Esophagus squamous epithelium (tissue), 5 donors: ENCODE measurements around the gene BLTP3A. TPM values are rescaled to one million over a fixed set of nuclear protein-coding genes. Genes with fewer than 3 reads are reported as not detected.
"Not testable (repeated sequence)": the region's sequence is repeated elsewhere in the genome, so short reads cannot be mapped to it uniquely, and the experiment has no call there.

Experiments
- DNase-seq: peaks from one replicate; lab custom pipeline; 2025; lab: John Stamatoyannopoulos, UW
- H3K27ac ChIP-seq, 4 donors: fragments of 200-600 bp; sonication (generic); one replicate each; pipeline ENCODE4 v1.5.1; 2016 to 2019; ENCODE audit warnings: mild to moderate bottlenecking in 1 of 4
- H3K27me3 ChIP-seq, 4 donors: fragments of 200-600 bp; sonication (generic); 1 replicate in 3 of 4; 2 replicates in 1 of 4; pipeline versions ENCODE4 v1.5.1 to v1.6.0; 2017 to 2021; ENCODE audit warnings: antibody characterized with exemption in 1 of 4
- H3K36me3 ChIP-seq, 3 donors: fragments of 200-600 bp; sonication (generic); one replicate each; pipeline ENCODE4 v1.5.1; 2016 to 2019
- H3K4me1 ChIP-seq, 3 donors: fragments of 200-600 bp; sonication (generic); one replicate each; pipeline ENCODE4 v1.5.1; 2017 to 2019
- H3K4me3 ChIP-seq, 4 donors: fragments of 200-600 bp; sonication (generic); 1 replicate in 3 of 4; 2 replicates in 1 of 4; pipeline ENCODE4 v1.5.1; 2016 to 2019; ENCODE audit warnings: mild to moderate bottlenecking in 2 of 4, moderate library complexity in 1 of 4
- H3K9me3 ChIP-seq, 3 donors: fragments of 200-600 bp; sonication (generic); one replicate each; pipeline ENCODE4 v1.5.1; 2016 to 2019
- POLR2A ChIP-seq, 4 donors: fragments of 450-650 bp; IDR thresholded peaks; one replicate each; pipeline ENCODE4 v1.6.1; 2017; ENCODE audit warnings: antibody characterized with exemption in 4 of 4, mild to moderate bottlenecking in 4 of 4, moderate library complexity in 3 of 4
- WGBS, 2 donors: methylation state at CpG; one replicate each; pipeline ENCODE4 v1.1.5; 2018; 5-methylcytosine and 5-hydroxymethylcytosine counted together
- intact Hi-C: fragments of 100-400 bp; cut with DNase I; formaldehyde crosslinking; loops from one replicate; pipeline ENCODE4 v1.15.0; 2022
- total RNA-seq, 4 donors: library from RNA; depleted of rRNA; stranded (reverse); fragments of >200 nt; gene quantifications; one replicate each; pipeline ENCODE4 v1.1.0, GENCODE V29; 2016
- TF ChIP-seq, protein P1 (sequence below), 6 experiments: fragments of 450-650 bp in 4 of 6; fragments of 200-600 bp in 2 of 6; sonication (generic) in 2 of 6; IDR thresholded peaks; one replicate each; pipeline ENCODE4 v1.5.1; 2016 to 2019; ENCODE audit warnings: antibody characterized with exemption in 6 of 6, mild to moderate bottlenecking in 4 of 6, moderate library complexity in 4 of 6
- donor health status: DM: yes; HTN: yes; CAD: no.

BLTP3A gene
- total RNA-seq, 4 donors from 2014 or later, result 7.0 to 8.2 (median 7.5) TPM

DNA sequence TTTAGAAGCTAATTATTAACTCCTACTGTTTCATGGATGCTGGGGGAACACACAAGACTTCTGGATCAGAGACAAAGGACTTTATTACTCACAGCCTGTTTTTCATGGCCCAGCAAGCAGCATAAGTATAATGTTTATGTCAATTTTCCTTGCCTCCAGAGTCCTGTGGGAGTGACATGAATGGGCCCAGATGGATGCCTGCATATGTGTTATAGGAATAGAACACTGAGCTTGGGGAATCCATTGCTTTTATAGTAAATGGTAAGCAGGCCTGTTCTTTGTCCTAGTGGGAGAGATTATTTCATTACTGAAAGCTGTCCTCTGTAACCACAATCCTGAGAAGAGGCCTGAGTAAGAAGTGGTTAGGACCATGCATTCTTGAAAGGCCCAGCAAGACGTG, 25.6 kb downstream of the BLTP3A start:
- H3K27ac ChIP-seq, result no peak overlapping the region
- DNase-seq, result no peak
- peaks cover 0 to 10% (median 5%) of the 10 kb centered on the region in 3 donors for H3K36me3 ChIP-seq
- intact Hi-C loops, result no loop called here
- no peaks in the 10 kb centered on the region for H3K9me3 ChIP-seq
- 64 to 67% methylated on average over 1 of the region's 1 CpG for WGBS, 2 donors
- TF ChIP-seq, protein P1, sequence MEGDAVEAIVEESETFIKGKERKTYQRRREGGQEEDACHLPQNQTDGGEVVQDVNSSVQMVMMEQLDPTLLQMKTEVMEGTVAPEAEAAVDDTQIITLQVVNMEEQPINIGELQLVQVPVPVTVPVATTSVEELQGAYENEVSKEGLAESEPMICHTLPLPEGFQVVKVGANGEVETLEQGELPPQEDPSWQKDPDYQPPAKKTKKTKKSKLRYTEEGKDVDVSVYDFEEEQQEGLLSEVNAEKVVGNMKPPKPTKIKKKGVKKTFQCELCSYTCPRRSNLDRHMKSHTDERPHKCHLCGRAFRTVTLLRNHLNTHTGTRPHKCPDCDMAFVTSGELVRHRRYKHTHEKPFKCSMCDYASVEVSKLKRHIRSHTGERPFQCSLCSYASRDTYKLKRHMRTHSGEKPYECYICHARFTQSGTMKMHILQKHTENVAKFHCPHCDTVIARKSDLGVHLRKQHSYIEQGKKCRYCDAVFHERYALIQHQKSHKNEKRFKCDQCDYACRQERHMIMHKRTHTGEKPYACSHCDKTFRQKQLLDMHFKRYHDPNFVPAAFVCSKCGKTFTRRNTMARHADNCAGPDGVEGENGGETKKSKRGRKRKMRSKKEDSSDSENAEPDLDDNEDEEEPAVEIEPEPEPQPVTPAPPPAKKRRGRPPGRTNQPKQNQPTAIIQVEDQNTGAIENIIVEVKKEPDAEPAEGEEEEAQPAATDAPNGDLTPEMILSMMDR (IDR thresholded peaks at IDR 0.05), result no peak
- TF ChIP-seq POLR2A (IDR thresholded peaks at IDR 0.05), result no peak
- H3K4me1 ChIP-seq, result no peaks in the 10 kb centered on the region
- H3K27me3 ChIP-seq, result no peaks in the 10 kb centered on the region
- no peak overlapping the region for H3K4me3 ChIP-seq

DNA sequence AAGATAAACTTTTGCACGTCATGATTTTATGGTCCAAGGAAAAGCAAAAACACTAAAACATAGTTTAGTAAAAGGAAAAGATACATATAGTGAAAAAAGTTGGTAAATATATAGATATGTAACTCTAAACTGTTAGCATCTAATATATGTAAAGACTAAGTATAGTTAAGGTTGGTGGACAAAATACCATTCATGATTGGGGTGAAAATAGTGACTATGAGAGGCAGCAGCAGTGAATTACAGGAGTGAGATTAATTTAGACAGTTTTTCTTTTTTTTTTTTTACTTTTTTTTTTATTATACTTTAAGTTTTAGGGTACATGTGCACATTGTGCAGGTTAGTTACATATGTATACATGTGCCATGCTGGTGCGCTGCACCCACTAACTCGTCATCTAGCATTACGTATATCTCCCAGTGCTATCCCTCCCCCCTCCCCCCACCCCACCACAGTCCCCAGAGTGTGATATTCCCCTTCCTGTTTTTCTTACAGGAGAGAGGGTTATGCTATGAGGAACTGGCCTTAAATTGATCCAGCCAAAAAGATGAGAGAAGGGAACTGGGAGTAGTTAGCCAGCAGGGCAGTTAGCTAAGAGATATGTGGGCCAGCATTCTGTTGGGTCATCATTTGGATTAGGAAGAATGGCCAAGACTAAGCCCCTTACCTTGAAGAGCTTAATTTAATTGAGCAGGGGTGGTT, 27.1 kb downstream of the BLTP3A start:
- H3K4me1 ChIP-seq, intact Hi-C loops, H3K27ac ChIP-seq, DNase-seq, H3K27me3 ChIP-seq, H3K9me3 ChIP-seq, H3K4me3 ChIP-seq: not testable (repeated sequence)
- peaks cover 0 to 26% (median 10%) of the 10 kb centered on the region in 3 donors for H3K36me3 ChIP-seq
- WGBS, 2 donors, result 62 to 67% methylated on average over 4 of the region's 4 CpGs

DNA sequence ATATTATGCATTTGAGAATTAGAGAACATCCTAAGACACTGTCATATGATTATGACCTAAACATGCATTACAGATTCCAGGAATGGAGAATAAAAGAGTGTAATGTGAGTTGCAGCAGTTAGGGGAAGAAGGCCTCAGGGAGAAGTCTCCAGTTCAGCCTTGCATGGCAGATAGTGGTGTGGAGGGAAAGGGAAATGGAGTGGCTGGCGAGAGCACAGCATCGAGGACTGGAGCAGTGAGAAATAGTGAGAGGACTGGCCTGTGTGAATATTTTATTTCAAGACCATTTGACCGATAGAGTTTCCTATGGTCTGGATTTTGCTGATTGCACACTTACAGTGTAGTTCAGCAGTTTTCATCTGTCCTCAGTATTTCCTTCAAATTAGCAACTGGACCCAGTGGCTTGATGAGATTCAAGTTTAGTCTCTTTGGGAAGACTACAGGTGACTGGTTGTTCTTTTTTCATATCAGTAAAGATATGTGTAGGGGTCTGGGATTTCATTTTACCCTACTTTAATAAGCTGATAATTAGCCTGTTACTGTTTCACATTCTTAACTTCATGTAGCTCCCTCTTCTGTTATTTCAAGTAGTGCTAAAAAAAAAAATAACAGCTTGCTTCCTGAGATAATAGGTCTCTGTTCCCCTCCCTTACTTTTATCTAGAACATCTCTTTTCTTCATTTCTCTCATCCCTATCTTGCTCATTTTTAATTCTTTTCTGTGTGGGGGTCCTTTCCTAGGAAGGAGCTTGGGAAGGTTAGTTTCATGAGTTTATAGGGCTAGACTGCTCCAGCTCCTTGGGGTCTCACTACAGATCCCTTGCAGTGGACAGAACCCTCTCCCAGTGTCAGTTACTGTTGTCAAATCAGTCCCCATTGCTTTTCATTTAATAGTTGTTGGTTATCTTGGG, 27.9 kb downstream of the BLTP3A start:
- Histone ChIP-seq H3K4me3 (no peak overlapping the region), H3K4me1 (no peaks in the 10 kb centered on the region), H3K9me3 (no peaks in the 10 kb centered on the region), H3K27ac (no peak overlapping the region), H3K36me3 (peaks cover 0 to 34% (median 10%) of the 10 kb centered on the region in 3 donors), H3K27me3 (no peaks in the 10 kb centered on the region)
- DNase-seq, result no peak
- 75 to 78% methylated on average over 3 of the region's 3 CpGs for WGBS, 2 donors
- no peak for TF ChIP-seq POLR2A (IDR thresholded peaks at IDR 0.05)
- TF ChIP-seq, protein P1 (IDR thresholded peaks at IDR 0.05), result no peak
- intact Hi-C loops, result no loop called here

DNA sequence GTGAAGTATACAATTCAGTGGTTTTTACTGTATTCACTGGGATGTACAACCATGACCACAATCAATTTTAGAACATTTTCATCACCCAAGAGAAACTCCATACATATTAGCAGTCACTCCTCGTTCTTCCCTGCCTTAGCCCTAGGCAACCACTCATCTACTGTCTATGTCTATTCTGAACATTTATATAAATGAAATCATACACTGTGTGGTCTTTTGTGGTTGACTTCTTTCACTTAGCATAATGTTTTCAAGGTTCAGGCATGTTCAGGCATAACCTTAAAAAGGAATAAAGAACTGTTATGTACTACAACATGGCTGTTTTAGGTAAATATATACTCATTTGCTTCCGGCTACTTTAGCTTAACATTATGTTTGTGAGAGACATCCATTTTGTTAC, 37.3 kb downstream of the BLTP3A start:
- Histone ChIP-seq H3K27ac (no peak overlapping the region), H3K4me3 (no peak overlapping the region), H3K36me3 (peaks cover 0 to 78% (median 0%) of the 10 kb centered on the region in 3 donors), H3K27me3 (no peaks in the 10 kb centered on the region), H3K4me1 (no peaks in the 10 kb centered on the region), H3K9me3 (no peaks in the 10 kb centered on the region)
- no peak for TF ChIP-seq POLR2A (IDR thresholded peaks at IDR 0.05)
- TF ChIP-seq, protein P1 (IDR thresholded peaks at IDR 0.05), result no peak
- no peak for DNase-seq
- intact Hi-C loops, result no loop called here
- WGBS, 2 donors, result 43 to 64% methylated on average over 2 of the region's 2 CpGs

DNA sequence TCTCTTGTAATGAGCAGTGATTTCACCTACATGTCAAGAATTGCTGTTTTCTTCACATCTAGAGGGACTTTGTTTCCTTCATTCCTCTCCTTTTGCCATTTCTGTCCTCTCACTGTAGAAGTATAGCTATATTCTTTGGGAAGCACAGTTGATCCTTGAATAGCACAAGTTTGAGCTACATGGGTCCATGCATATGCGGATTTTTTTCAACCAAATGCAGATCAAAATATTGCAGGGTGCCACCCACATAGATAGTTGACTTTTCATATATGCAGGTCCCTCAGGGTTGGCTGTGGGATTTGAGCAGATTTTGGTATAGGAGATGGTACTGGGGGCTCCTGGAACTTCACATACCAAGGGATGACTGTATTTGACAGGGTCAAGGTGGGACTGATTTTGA, 41.1 kb downstream of the BLTP3A start:
- Histone ChIP-seq H3K4me1 (no peaks in the 10 kb centered on the region), H3K36me3 (peaks cover 0 to 76% (median 0%) of the 10 kb centered on the region in 3 donors), H3K27ac (no peak overlapping the region), H3K9me3 (no peaks in the 10 kb centered on the region), H3K27me3 (no peaks in the 10 kb centered on the region), H3K4me3 (no peak overlapping the region)
- 90 to 93% methylated on average over 1 of the region's 1 CpG for WGBS, 2 donors
- intact Hi-C loops, result no loop called here
- DNase-seq, result no peak
- TF ChIP-seq, protein P1 (IDR thresholded peaks at IDR 0.05), result no peak
- no peak for TF ChIP-seq POLR2A (IDR thresholded peaks at IDR 0.05)
